ENCODE measurements around the gene CCL16. TPM values are rescaled to one million over a fixed set of nuclear protein-coding genes. Genes with fewer than 3 reads are reported as not detected.

The CCL16 gene
- total and polyA plus RNA-seq, 11 donors, result 0.19 TPM; not detected in 10

- Histone ChIP-seq H3K4me3 (peak overlapping the region in 1 of 12 donors; percentile 39), H3K27me3 (no peaks in the 10 kb centered on the region), H3K36me3 (no peaks in the 10 kb centered on the region), H3K27ac (no peak overlapping the region), H3K4me1 (peaks cover 0 to 21% (median 2%) of the 10 kb centered on the region in 12 donors), H3K9me3 (peaks cover 0 to 9% (median 0%) of the 10 kb centered on the region in 12 donors)
- ATAC-seq, result no peak
- WGBS, 4 donors, result 92 to 98% (median 94%) methylated on average over 6 of the region's 6 CpGs
- intact Hi-C loops (cut with DNase I), result no loop called here
- no peak for DNase-seq
- no peak for TF ChIP-seq POLR2A (IDR thresholded peaks at IDR 0.05)
- TF ChIP-seq CTCF (IDR thresholded peaks at IDR 0.05), result no peak
These were observed 2.8 kb upstream of the CCL16 start for GRCh38 chr17:35984140-35984539.

GRCh38 chr17:35982409-35983191, 1.3 kb upstream of the CCL16 start:
- no peak for TF ChIP-seq POLR2A (IDR thresholded peaks at IDR 0.05)
- no peak for TF ChIP-seq CTCF (IDR thresholded peaks at IDR 0.05)
- 85 to 96% (median 91%) methylated on average over 3 of the region's 3 CpGs for WGBS, 4 donors
- intact Hi-C loops (cut with DNase I), result no loop called here
- no peaks in the 10 kb centered on the region for H3K27me3 ChIP-seq
- H3K9me3 ChIP-seq, result no peaks in the 10 kb centered on the region
- no peak overlapping the region for H3K27ac ChIP-seq
- H3K36me3 ChIP-seq, result no peaks in the 10 kb centered on the region
- H3K4me3 ChIP-seq, result no peak overlapping the region
- H3K4me1 ChIP-seq, result peaks cover 0 to 21% (median 2%) of the 10 kb centered on the region in 12 donors
- ATAC-seq (no peak), DNase-seq (no peak)

- no peak overlapping the region for H3K27ac ChIP-seq
- 64 to 77% (median 75%) methylated on average over 4 of the region's 4 CpGs for WGBS, 4 donors
- DNase-seq, result no peak
- no peak overlapping the region for H3K4me3 ChIP-seq
- intact Hi-C loops (cut with DNase I), result no loop called here
- H3K36me3 ChIP-seq, result no peaks in the 10 kb centered on the region
- H3K4me1 ChIP-seq, result peaks cover 0 to 15% (median 0%) of the 10 kb centered on the region in 12 donors
- H3K9me3 ChIP-seq, result no peaks in the 10 kb centered on the region
- no peak for TF ChIP-seq CTCF (IDR thresholded peaks at IDR 0.05)
- H3K27me3 ChIP-seq, result no peaks in the 10 kb centered on the region
- no peak for ATAC-seq
These were observed 622 bp upstream of the CCL16 start for GRCh38 chr17:35981908-35982330.

GRCh38 chr17:35978346-35978745, 3.0 kb downstream of the CCL16 start:
- ATAC-seq (no peak), DNase-seq (no peak)
- Histone ChIP-seq H3K27ac (no peak overlapping the region), H3K36me3 (no peaks in the 10 kb centered on the region), H3K27me3 (no peaks in the 10 kb centered on the region), H3K4me1 (peaks cover 0 to 8% (median 5%) of the 10 kb centered on the region in 12 donors), H3K4me3 (no peak overlapping the region), H3K9me3 (no peaks in the 10 kb centered on the region)
- intact Hi-C loops (cut with DNase I), result loop anchor here in 3 of 10 donors (5.0 to 10.0 kb wide), 3 partner anchors 166 to 506 kb away; partner anchors contain the start of gene ZNHIT3 (in 1 of the 3)
- TF ChIP-seq CTCF (IDR thresholded peaks at IDR 0.05) (no peak), POLR2A (IDR thresholded peaks at IDR 0.05) (no peak)
- 79 to 91% (median 87%) methylated on average over 3 of the region's 3 CpGs for WGBS, 4 donors
